Esophagus squamous epithelium (tissue), 5 donors: ENCODE results near the gene TMEM255B. TPM values are rescaled to one million over a fixed set of nuclear protein-coding genes. Genes with fewer than 3 reads are reported as not detected.

ENCODE experiments used
- DNase-seq: peaks from one replicate; lab custom pipeline; 2025; lab: John Stamatoyannopoulos, UW
- H3K27ac ChIP-seq, 4 donors: fragments of 200-600 bp; sonication (generic); one replicate each; pipeline ENCODE4 v1.5.1; 2016 to 2019; ENCODE audit warnings: mild to moderate bottlenecking in 1 of 4
- H3K27me3 ChIP-seq, 4 donors: fragments of 200-600 bp; sonication (generic); 1 replicate in 3 of 4; 2 replicates in 1 of 4; pipeline versions ENCODE4 v1.5.1 to v1.6.0; 2017 to 2021; ENCODE audit warnings: antibody characterized with exemption in 1 of 4
- H3K36me3 ChIP-seq, 3 donors: fragments of 200-600 bp; sonication (generic); one replicate each; pipeline ENCODE4 v1.5.1; 2016 to 2019
- H3K4me1 ChIP-seq, 3 donors: fragments of 200-600 bp; sonication (generic); one replicate each; pipeline ENCODE4 v1.5.1; 2017 to 2019
- H3K4me3 ChIP-seq, 4 donors: fragments of 200-600 bp; sonication (generic); 1 replicate in 3 of 4; 2 replicates in 1 of 4; pipeline ENCODE4 v1.5.1; 2016 to 2019; ENCODE audit warnings: mild to moderate bottlenecking in 2 of 4, moderate library complexity in 1 of 4
- H3K9me3 ChIP-seq, 3 donors: fragments of 200-600 bp; sonication (generic); one replicate each; pipeline ENCODE4 v1.5.1; 2016 to 2019
- POLR2A ChIP-seq, 4 donors: fragments of 450-650 bp; IDR thresholded peaks; one replicate each; pipeline ENCODE4 v1.6.1; 2017; ENCODE audit warnings: antibody characterized with exemption in 4 of 4, mild to moderate bottlenecking in 4 of 4, moderate library complexity in 3 of 4
- WGBS, 2 donors: methylation state at CpG; one replicate each; pipeline ENCODE4 v1.1.5; 2018; 5-methylcytosine and 5-hydroxymethylcytosine counted together
- intact Hi-C: fragments of 100-400 bp; cut with DNase I; formaldehyde crosslinking; loops from one replicate; pipeline ENCODE4 v1.15.0; 2022
- total RNA-seq, 4 donors: library from RNA; depleted of rRNA; stranded (reverse); fragments of >200 nt; gene quantifications; one replicate each; pipeline ENCODE4 v1.1.0, GENCODE V29; 2016
- TF ChIP-seq, protein P1 (sequence below), 6 experiments: fragments of 450-650 bp in 4 of 6; fragments of 200-600 bp in 2 of 6; sonication (generic) in 2 of 6; IDR thresholded peaks; one replicate each; pipeline ENCODE4 v1.5.1; 2016 to 2019; ENCODE audit warnings: antibody characterized with exemption in 6 of 6, mild to moderate bottlenecking in 4 of 6, moderate library complexity in 4 of 6
- donor health status: DM: yes; HTN: yes; CAD: no.

TMEM255B gene
- total RNA-seq, 4 donors from 2014 or later, result 0.30 to 9.2 (median 3.2) TPM; not detected in 1

DNA sequence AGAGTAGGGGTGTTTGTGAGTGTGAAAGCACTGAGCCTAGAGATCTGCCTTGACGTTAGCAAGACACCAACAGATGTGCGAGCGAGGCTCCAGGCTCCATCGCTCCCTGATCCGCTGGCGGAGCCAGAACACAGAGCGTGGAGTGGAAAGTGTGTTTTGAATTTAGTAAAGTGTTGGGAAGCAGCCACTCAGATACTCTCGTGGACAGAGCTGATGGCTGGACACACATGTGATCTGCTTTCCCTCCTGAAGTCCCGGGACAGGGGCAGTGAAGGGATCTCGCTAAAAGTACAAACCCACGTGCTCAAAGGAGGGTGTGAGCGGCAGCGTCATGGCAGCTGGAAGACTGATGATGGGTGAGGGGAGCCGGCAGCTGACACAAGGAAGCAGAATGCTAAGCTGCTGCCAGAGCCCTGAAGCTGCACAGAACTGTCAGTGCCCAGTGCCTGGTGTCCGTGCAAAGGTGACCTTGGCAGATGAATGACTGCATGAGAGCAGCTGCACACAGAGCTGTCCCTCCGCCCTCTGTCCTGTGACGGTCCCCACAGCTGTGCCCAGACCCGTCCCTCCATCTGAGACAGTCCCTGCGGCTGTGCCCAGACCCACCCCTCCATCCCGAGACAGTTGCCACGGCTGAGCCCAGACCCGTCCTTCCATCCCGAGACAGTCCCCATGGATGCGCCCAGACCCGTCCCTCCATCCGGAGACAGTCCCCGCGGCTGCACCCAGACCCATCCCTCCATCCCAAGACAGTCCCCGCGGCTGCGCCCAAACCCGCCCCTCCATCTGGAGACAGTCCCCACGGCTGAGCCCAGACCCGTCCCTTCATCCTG lies 29.6 kb upstream of the TMEM255B start:
- TF ChIP-seq, protein P1, sequence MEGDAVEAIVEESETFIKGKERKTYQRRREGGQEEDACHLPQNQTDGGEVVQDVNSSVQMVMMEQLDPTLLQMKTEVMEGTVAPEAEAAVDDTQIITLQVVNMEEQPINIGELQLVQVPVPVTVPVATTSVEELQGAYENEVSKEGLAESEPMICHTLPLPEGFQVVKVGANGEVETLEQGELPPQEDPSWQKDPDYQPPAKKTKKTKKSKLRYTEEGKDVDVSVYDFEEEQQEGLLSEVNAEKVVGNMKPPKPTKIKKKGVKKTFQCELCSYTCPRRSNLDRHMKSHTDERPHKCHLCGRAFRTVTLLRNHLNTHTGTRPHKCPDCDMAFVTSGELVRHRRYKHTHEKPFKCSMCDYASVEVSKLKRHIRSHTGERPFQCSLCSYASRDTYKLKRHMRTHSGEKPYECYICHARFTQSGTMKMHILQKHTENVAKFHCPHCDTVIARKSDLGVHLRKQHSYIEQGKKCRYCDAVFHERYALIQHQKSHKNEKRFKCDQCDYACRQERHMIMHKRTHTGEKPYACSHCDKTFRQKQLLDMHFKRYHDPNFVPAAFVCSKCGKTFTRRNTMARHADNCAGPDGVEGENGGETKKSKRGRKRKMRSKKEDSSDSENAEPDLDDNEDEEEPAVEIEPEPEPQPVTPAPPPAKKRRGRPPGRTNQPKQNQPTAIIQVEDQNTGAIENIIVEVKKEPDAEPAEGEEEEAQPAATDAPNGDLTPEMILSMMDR (IDR thresholded peaks at IDR 0.05), result no peak
- TF ChIP-seq POLR2A (IDR thresholded peaks at IDR 0.05), result no peak
- Histone ChIP-seq H3K4me3 (no peak overlapping the region), H3K36me3 (no peaks in the 10 kb centered on the region), H3K9me3 (no peaks in the 10 kb centered on the region), H3K27me3 (peaks cover 0 to 30% (median 2%) of the 10 kb centered on the region in 4 donors), H3K4me1 (peaks cover 6 to 22% (median 7%) of the 10 kb centered on the region in 3 donors), H3K27ac (no peak overlapping the region)
- intact Hi-C loops, result no loop called here
- 21 to 35% methylated on average over 8 to 18 of the region's 34 CpGs for WGBS, 2 donors
- no peak for DNase-seq

DNA sequence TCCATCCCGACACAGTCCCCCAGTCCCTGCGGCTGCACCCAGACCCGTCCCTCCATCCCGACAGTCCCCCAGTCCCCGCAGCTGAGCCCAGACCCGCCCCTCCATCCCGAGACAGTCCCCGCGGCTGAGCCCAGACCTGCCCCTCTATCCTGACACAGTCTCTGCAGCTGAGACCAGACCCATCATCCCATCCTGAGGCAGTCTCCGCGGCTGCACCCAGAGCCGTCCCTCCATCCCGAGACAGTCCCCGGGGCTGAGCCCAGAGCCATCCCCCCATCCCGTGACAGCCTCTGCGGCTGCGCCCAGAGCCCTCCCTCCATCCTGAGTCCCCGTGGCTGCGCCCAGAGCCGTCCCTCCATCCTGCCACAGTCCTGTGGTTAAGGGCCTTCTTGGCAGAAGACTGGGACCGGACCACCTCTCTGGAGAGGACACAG lies 28.8 kb upstream of the TMEM255B start:
- no peak for TF ChIP-seq POLR2A (IDR thresholded peaks at IDR 0.05)
- TF ChIP-seq, protein P1 (IDR thresholded peaks at IDR 0.05), result no peak
- no peak for DNase-seq
- H3K4me1 ChIP-seq, result peaks cover 0 to 14% (median 0%) of the 10 kb centered on the region in 3 donors
- H3K27ac ChIP-seq, result no peak overlapping the region
- no peaks in the 10 kb centered on the region for H3K36me3 ChIP-seq
- no peaks in the 10 kb centered on the region for H3K9me3 ChIP-seq
- peaks cover 0 to 30% (median 2%) of the 10 kb centered on the region in 4 donors for H3K27me3 ChIP-seq
- no peak overlapping the region for H3K4me3 ChIP-seq
- WGBS, 2 donors, result no CpG with 5 or more reads among the region's 21 CpGs
- intact Hi-C loops, result no loop called here

DNA sequence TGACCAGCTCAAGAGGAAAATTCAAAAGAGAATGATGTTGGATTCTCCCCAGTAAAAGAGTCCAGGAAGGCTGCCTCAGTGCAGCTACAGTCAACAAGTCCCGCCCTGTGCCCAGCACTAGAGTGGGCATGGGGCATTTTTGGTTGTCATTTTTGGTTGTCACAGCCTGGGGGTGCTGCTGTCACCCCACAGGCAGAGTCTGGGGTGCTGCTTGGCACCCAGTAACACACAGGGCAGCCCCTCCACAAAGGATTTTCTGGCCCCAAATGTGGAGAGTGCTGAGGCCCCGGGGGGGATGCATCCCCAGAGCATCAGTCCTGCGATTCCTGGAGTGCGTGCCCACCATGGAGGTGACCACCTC lies 28.2 kb upstream of the TMEM255B start:
- H3K27ac ChIP-seq, result no peak overlapping the region
- WGBS, 2 donors, result 100% methylated on average over 1 of the region's 4 CpGs; no CpG with 5 or more reads in 1 of the 2 donors
- DNase-seq, result no peak

DNA sequence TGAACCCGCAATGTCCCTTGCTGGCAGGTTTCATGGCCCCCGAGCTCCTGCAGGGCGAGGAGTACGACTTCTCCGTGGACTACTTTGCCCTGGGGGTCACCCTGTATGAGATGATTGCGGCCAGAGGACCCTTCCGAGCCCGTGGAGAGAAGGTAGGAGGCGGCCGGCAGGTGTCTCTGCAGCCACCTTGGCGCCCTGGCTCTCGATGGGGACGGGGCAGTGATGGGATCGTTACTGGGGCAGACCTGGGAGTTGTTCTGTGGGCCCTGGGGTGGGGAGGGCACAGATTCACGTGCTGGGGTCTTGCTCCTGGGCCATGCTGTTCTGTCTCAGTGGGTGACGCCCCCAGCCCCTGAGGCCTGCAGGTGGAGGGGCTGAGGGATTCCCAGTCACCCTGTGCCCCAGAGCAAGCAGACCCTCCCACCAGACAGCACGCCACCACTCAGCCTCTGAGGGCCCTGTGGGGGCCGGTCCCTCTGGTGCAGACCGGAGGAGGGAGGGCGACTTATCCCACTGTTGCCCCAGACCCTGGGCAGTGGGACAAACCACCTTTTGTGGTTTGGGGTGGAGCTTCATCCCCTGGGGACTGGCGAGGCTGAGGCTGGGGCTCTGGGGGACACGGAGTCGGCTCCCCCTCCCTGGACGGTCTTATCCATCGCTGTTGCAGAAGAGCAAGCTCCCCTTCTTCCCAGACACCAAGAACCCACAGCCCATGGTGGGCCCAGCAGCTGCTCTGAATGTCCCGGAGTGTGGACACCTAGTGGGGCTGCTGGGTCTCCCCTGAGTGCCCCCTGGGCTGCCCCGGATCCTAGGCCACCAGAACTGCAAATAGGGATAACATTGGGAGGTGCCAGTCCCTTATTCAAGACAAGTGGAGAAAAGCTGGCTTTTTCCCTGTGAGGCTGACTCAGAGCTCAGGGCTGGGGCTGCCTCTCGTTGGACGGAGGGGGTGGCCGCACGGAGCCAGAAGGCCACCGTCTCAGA lies 27.5 kb upstream of the TMEM255B start:
- no peak for DNase-seq
- peaks cover 0 to 37% (median 2%) of the 10 kb centered on the region in 4 donors for H3K27me3 ChIP-seq
- H3K36me3 ChIP-seq, result no peaks in the 10 kb centered on the region
- no peak overlapping the region for H3K27ac ChIP-seq
- H3K4me3 ChIP-seq, result no peak overlapping the region
- H3K9me3 ChIP-seq, result no peaks in the 10 kb centered on the region
- WGBS, 2 donors, result 80% methylated on average over 6 to 8 of the region's 32 CpGs
- intact Hi-C loops, result no loop called here
- H3K4me1 ChIP-seq, result peaks cover 0 to 12% (median 0%) of the 10 kb centered on the region in 3 donors
- TF ChIP-seq, protein P1 (IDR thresholded peaks at IDR 0.05), result no peak
- TF ChIP-seq POLR2A (IDR thresholded peaks at IDR 0.05), result no peak

More for the DNA sequence above, 28.2 kb upstream of the TMEM255B start:
- peaks cover 0 to 14% (median 0%) of the 10 kb centered on the region in 3 donors for H3K4me1 ChIP-seq
- no peak overlapping the region for H3K4me3 ChIP-seq
- H3K36me3 ChIP-seq, result no peaks in the 10 kb centered on the region
- H3K27me3 ChIP-seq, result peaks cover 0 to 32% (median 2%) of the 10 kb centered on the region in 4 donors
- no peak for TF ChIP-seq POLR2A (IDR thresholded peaks at IDR 0.05)
- TF ChIP-seq, protein P1 (IDR thresholded peaks at IDR 0.05), result peak in 1 of 6 experiments; percentile 8
- H3K9me3 ChIP-seq, result no peaks in the 10 kb centered on the region
- intact Hi-C loops, result no loop called here
